HepG2 (cell line): ENCODE data around the gene PALM2AKAP2. TPM values are rescaled to one million over a fixed set of nuclear protein-coding genes. Genes with fewer than 3 reads are reported as not detected.

Experiments
- ATAC-seq: fragments of 200-7000 bp; cut with Tn5 transposase; 3 replicates; pipeline ENCODE4 v1.9.1; 2020; ENCODE audit warnings: mild to moderate bottlenecking, moderate library complexity
- BruUV-seq: library from RNA; stranded (reverse); fragments of 400-500 nt; replicated peaks from 2 replicates; lab custom pipeline; 2021; lab: Mats Ljungman, UMichigan
- CTCF ChIA-PET: fragments of 300-600 bp; formaldehyde crosslinking; extraction: SDS; loops from one replicate; lab custom pipeline; 2021; ENCODE audit warnings: low total read pairs, inconsistent platforms, low intra/inter-chr PET ratio; lab: Yijun Ruan, JAX
- POLR2A ChIA-PET: fragments of 350-600 bp; sonication (Branson Sonifier 250); formaldehyde crosslinking; loops from one replicate; lab custom pipeline; 2020; ENCODE audit warnings: antibody characterized with exemption, inconsistent platforms; lab: Yijun Ruan, JAX
- DNase-seq: peaks from one replicate; pipeline ENCODE4 v3.0.0-alpha.2; 2015; ENCODE audit warnings: low spot score
- FAIRE-seq: peaks from 3 replicates; lab custom pipeline; 2011; peaks lifted over from hg19 to GRCh38; lab: Jason Lieb, UNC
- H2AFZ ChIP-seq: one replicate; pipeline ENCODE4 v1.6.1; 2011; ENCODE audit warnings: low read length, inconsistent platforms
- H3K27ac ChIP-seq: fragments of 300-600 bp; 3 replicates; pipeline ENCODE4 v1.8.0; 2011; ENCODE audit warnings: mixed run types, mild to moderate bottlenecking, mixed read lengths, low read length, inconsistent platforms; ENCODE audit not compliant: insufficient read depth; ENCODE audit errors: extremely low read length
- H3K27me3 ChIP-seq, 2 experiments: fragments of 200-600 bp in 1 of 2; 2 replicates in 1 of 2; 3 replicates in 1 of 2; pipeline versions ENCODE4 v1.6.0 to v1.8.0; 2011; ENCODE audit warnings: low read length in 2 of 2, mild to moderate bottlenecking in 2 of 2, moderate library complexity in 2 of 2, inconsistent platforms in 1 of 2; ENCODE audit not compliant: insufficient read depth in 2 of 2, control insufficient read depth in 1 of 2
- H3K36me3 ChIP-seq, 2 experiments: fragments of 200-600 bp in 1 of 2; replicated peaks in 1 of 2; 2 replicates in 1 of 2; 3 replicates in 1 of 2; pipeline versions ENCODE4 v1.5.1 to v1.8.0; 2011; ENCODE audit warnings: low read length in 2 of 2, inconsistent platforms in 1 of 2; ENCODE audit not compliant: insufficient read depth in 2 of 2, control insufficient read depth in 1 of 2
- H3K4me1 ChIP-seq: 2 replicates; pipeline ENCODE4 v1.5.1; 2012; ENCODE audit warnings: low read length, inconsistent platforms; ENCODE audit not compliant: insufficient read depth
- H3K4me2 ChIP-seq: 2 replicates; pipeline ENCODE4 v1.6.0; 2011; ENCODE audit warnings: low read depth, low read length, inconsistent platforms
- H3K4me3 ChIP-seq, 3 experiments: fragments of 200-600 bp in 1 of 3; sonication (generic), shearing (Covaris generic) in 1 of 3; replicated peaks in 1 of 3; 2 replicates each; pipeline ENCODE4 v1.5.1; 2011 to 2016; ENCODE audit warnings: low read length in 3 of 3, inconsistent platforms in 2 of 3, low read depth in 2 of 3, mild to moderate bottlenecking in 2 of 3, control low read depth in 1 of 3, mixed read lengths in 1 of 3; ENCODE audit not compliant: insufficient read depth in 1 of 3
- H3K79me2 ChIP-seq: one replicate; pipeline ENCODE4 v1.6.1; 2011; ENCODE audit warnings: low read length, inconsistent platforms; ENCODE audit not compliant: insufficient read depth
- H3K9ac ChIP-seq: 2 replicates; pipeline ENCODE4 v1.6.0; 2011; ENCODE audit warnings: mild to moderate bottlenecking, low read depth, low read length, inconsistent platforms; ENCODE audit not compliant: insufficient read depth
- H3K9me3 ChIP-seq: 2 replicates; pipeline ENCODE4 v1.5.1; 2012; ENCODE audit warnings: mild to moderate bottlenecking, low read length
- H4K20me1 ChIP-seq: 2 replicates; pipeline ENCODE4 v1.6.0; 2011; ENCODE audit warnings: inconsistent platforms, mild to moderate bottlenecking, low read length, moderate library complexity; ENCODE audit not compliant: insufficient read depth
- HINFP ChIP-seq: sonication (generic); formaldehyde crosslinking; IDR thresholded peaks from 2 replicates; pipeline ENCODE4 v1.4.0; 2020; ENCODE audit warnings: low read depth, mild to moderate bottlenecking, missing genetic modification reagents
- HNF1B ChIP-seq: sonication (generic); formaldehyde crosslinking; IDR thresholded peaks from 2 replicates; pipeline ENCODE4 v1.5.1; 2020; ENCODE audit warnings: mild to moderate bottlenecking, moderate library complexity, missing genetic modification reagents
- MATR3 ChIP-seq: sonication (generic); formaldehyde crosslinking; IDR thresholded peaks from 2 replicates; pipeline ENCODE4 v1.4.0; 2020; ENCODE audit warnings: missing genetic modification reagents
- NFIC ChIP-seq: IDR thresholded peaks from 2 replicates; pipeline ENCODE4 v1.6.1; 2012; ENCODE audit warnings: mild to moderate bottlenecking, low read length, inconsistent platforms
- NFYB ChIP-seq: sonication (generic); formaldehyde crosslinking; IDR thresholded peaks from 2 replicates; pipeline ENCODE4 v1.4.0; 2020; ENCODE audit warnings: missing genetic modification reagents
- RARA ChIP-seq: IDR thresholded peaks from 2 replicates; pipeline ENCODE4 v1.6.1; 2016; ENCODE audit warnings: missing genetic modification reagents, missing compliant biosample characterization
- THYN1 ChIP-seq: sonication (generic); formaldehyde crosslinking; IDR thresholded peaks from 2 replicates; pipeline ENCODE4 v1.8.1; 2023; ENCODE audit warnings: low read depth, mild to moderate bottlenecking, moderate library complexity, missing genetic modification reagents, borderline replicate concordance
- ZFP82 ChIP-seq: sonication (generic); formaldehyde crosslinking; IDR thresholded peaks from 2 replicates; pipeline ENCODE4 v1.5.1; 2020; ENCODE audit warnings: mild to moderate bottlenecking, missing genetic modification reagents, borderline replicate concordance
- ZNF160 ChIP-seq: sonication (generic); formaldehyde crosslinking; IDR thresholded peaks from 2 replicates; pipeline ENCODE4 v1.8.0; 2022; ENCODE audit warnings: mild to moderate bottlenecking, inconsistent platforms, missing genetic modification reagents
- ZNF263 ChIP-seq: sonication (generic); formaldehyde crosslinking; IDR thresholded peaks from 2 replicates; pipeline ENCODE4 v1.4.0; 2020; ENCODE audit warnings: missing genetic modification reagents
- ZNF720 ChIP-seq: sonication (generic); formaldehyde crosslinking; IDR thresholded peaks from 2 replicates; pipeline ENCODE4 v1.4.0; 2020; ENCODE audit warnings: missing genetic modification reagents
- ZNF788 ChIP-seq: sonication (generic); formaldehyde crosslinking; IDR thresholded peaks from 2 replicates; pipeline ENCODE4 v1.5.0; 2020; ENCODE audit warnings: mild to moderate bottlenecking, missing genetic modification reagents, borderline replicate concordance
- WGBS: methylation state at CpG from one replicate; pipeline ENCODE4 v1.1.6; 2017; ENCODE audit warnings: low lambda C conversion rate; 5-methylcytosine and 5-hydroxymethylcytosine counted together
- in situ Hi-C: cut with HindIII; loops from 2 replicates; pipeline ENCODE4 v1.10.0; 2017; ENCODE audit warnings: low pct_unique_long_range_greater_than_20kb; ENCODE audit not compliant: extremely low pct_ligation_motif_present
- intact Hi-C: fragments of 100-400 bp; cut with micrococcal nuclease; formaldehyde crosslinking; loops from one replicate; pipeline ENCODE4 v1.10.0; 2022; ENCODE audit not compliant: unreplicated experiment
- polyA plus RNA-seq, 8 experiments: library from polyadenylated mRNA; depleted of rRNA in 3 of 8; stranded (reverse) in 7 of 8; unstranded in 1 of 8; fragments of >200 nt; fragmentation: Illumina TruSeq in 4 of 8; extraction: Trizol in 4 of 8; gene quantifications; 2 replicates each; pipeline versions ENCODE4 v1.2.1 to v1.2.3, GENCODE V29; 2011 to 2016; ENCODE audit warnings: low read depth in 4 of 8, missing spikeins in 1 of 8, mixed read lengths in 1 of 8; ENCODE audit not compliant: insufficient read depth in 1 of 8
- total RNA-seq, 5 experiments: library from RNA; depleted of rRNA; stranded (reverse); fragments of >200 nt; fragmentation: Illumina TruSeq; extraction: Trizol; gene quantifications; 2 replicates each; pipeline ENCODE4 v1.2.3, GENCODE V29; 2016; ENCODE audit warnings: low read depth in 1 of 5

The PALM2AKAP2 gene
- total and polyA plus RNA-seq, 2 of the 13 experiments (the other 11 are each of a cell fraction or from before 2014, with no cell fraction given), result 0.25 to 1.8 TPM

DNA sequence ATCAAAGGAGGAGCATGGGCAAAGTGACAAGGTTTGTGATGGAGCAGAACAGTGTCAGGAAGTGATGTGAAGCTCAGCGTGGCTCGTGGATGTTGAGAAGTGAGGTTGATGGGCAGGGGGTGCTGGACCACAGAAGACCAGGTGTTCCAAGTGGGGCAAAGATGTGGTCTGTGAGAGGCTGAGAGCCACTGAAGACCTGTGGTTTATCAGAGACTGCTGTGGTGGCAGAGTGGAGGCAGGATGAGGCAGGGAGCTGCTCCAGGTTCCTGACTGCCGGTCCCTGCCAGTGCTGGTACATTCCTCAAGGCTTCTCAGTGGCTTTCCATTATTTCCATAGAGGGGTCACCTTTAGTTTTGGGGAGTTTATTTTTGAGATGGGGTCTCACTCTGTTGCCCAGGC is 19.1 kb downstream of the PALM2AKAP2 start:
- Histone ChIP-seq H3K27ac (no peak overlapping the region), H3K9ac (no peak overlapping the region), H3K36me3 (no peaks in the 10 kb centered on the region), H3K4me3 (no peak overlapping the region), H3K9me3 (no peaks in the 10 kb centered on the region), H3K79me2 (no peaks in the 10 kb centered on the region), H3K4me2 (no peak overlapping the region), H3K27me3 (no peaks in the 10 kb centered on the region), H3K4me1 (peaks cover 9% of the 10 kb centered on the region), H2AFZ (no peak overlapping the region), H4K20me1 (no peaks in the 10 kb centered on the region)
- ATAC-seq (no peak), FAIRE-seq (no peak), DNase-seq (no peak)
- BruUV-seq, result no TSS peak
- CTCF ChIA-PET, result no interaction called here
- intact Hi-C loops, result no loop called here
- WGBS, result 76% methylated on average over 3 of the region's 3 CpGs
- TF ChIP-seq ZNF788, result no peak
- no peak for TF ChIP-seq ZNF160 (CRISPR knock-in tag)
- no peak for TF ChIP-seq ZNF720 (CRISPR knock-in tag)
- TF ChIP-seq MATR3 (CRISPR knock-in tag), result no peak
- no peak for TF ChIP-seq ZFP82 (CRISPR knock-in tag)
- TF ChIP-seq ZNF263 (CRISPR knock-in tag), result no peak
- TF ChIP-seq THYN1 (CRISPR knock-in tag), result no peak
- no peak for TF ChIP-seq RARA (CRISPR knock-in tag)
- no peak for TF ChIP-seq HNF1B (CRISPR knock-in tag)
- no peak for TF ChIP-seq HINFP
- no peak for TF ChIP-seq NFYB (CRISPR knock-in tag)
- TF ChIP-seq NFIC, result no peak
- POLR2A ChIA-PET, result no interaction called here
- in situ Hi-C loops, result no loop called here
